Stomach (tissue), 4 donors: ENCODE measurements around the gene IPPK.

ENCODE experiments used
- EP300 ChIP-seq: sonication (generic); formaldehyde crosslinking; IDR thresholded peaks from one replicate; pipeline ENCODE4 v1.6.1; 2017; ENCODE audit warnings: antibody characterized with exemption
- POLR2A ChIP-seq, 4 donors: fragments of 450-650 bp; IDR thresholded peaks; one replicate each; pipeline ENCODE4 v1.6.1; 2016; ENCODE audit warnings: antibody characterized with exemption in 4 of 4, control low read depth in 2 of 4, mild to moderate bottlenecking in 1 of 4, moderate library complexity in 1 of 4

DNA sequence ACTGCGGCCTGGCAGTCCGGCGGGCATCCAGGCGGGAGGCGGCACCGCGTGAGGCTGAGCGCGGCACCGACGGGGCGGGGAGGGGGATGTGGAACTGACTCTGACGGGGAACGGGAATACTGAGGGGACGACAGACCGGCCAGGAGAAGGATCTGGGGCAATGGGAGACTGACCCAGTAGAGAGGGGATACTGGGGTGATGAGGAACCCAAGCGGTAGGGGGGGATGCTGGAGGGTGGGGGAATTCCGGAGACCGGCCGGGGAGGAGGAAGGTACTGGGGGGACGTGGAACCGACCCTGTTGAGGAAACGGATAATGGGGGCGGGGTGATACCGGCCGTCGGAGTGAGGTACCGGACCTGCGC, 423 bp downstream of the IPPK start:
- TF ChIP-seq POLR2A (IDR thresholded peaks at IDR 0.05) (no peak), EP300 (no peak)
